SHP77 (cell line): Measurements from ENCODE around the gene TMC3.

Experiments
- DNase-seq, 2 experiments: peaks; one replicate each; lab custom pipeline; 2025; lab: John Stamatoyannopoulos, UW

The TMC3 gene

DNA sequence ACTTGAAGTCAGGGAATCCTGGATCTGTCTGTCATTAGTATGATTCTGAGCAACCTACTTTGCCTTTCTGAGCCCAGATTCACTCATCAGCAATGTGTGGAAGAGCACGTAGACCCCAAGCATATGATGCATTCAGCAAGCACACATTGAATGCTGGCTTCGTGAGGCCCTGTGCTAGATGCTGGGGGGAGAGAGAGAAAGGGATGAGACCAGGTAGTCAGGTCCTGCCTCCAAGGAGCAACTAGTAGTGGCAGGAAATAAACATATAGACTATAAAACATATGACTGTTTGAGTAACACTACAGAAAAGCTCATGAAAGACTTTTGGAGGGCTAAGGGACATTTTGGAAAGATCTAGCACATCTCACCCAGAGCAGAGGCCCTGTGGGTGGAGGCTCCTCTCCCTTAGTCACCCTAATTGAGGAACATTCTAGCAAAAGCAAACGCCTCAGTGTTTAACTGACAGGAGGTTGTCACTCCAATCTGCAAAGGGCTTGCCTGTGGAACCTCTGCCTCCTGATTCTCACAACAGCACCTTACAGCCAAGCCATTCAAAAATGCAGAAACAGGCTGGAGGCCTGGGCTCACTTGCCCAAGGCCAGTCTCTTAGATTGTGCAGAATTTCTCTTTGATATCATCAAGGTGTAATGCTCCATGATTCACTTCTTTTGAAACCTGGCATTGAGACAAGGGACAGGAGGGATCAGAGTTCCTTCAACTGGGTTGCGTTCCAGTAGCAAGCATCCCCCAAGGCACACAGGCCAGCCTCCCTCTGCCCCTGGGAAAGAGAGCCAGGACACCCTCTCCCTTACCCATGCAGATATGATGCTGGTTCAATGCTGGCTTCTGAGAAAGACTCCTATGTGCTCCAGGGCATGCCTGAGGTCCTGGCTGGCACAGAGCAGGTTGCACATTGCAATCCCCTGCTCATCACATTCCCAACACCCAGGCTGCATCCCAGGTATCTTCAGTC is 76.1 kb downstream of the TMC3 start:
- DNase-seq: no peak

GRCh38 chr15:81297147-81297572 is 76.9 kb downstream of the TMC3 start:
- DNase-seq: no peak

DNA sequence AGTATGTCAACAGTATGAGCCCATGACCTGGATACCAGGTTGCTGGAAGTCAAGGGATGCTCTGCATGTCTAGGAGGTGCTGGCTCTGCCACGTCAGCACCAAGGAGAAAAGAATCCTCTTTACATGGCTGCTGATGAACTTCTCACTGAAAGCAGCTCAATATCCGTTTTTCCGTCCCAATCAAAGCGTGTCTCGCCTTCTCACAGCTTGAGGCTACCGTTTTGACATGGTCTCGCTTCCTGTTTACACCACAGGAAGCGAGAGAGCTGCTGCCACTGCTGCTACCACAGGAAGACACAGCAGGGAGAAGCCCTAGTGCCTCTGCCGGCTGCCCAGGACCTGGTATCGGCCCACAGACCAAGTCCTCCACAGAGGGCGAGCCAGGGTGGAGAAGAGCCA is 77.3 kb downstream of the TMC3 start:
- DNase-seq: peak in 1 of 2 experiments; percentile 24

DNA sequence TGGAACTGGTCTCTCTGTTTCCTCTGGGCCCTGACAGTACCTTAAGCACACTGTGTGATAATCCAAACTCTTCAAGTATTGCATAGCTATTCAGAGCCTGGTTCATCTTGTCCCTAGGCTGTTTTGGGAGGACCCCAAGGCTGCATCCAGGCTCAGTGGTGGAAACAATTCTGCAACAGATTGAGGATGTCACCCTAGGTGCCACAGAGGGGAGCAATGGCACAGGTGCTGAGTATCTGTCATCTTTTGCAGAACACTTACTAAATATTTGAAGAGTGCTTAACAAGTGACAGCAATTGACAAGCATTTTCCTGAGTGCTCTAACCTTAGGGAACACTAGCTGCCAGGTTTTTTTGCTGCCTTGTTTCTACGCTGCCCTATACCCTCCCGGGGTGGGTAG is 77.8 kb downstream of the TMC3 start:
- DNase-seq: no peak

GRCh38 chr15:81295486-81296121 is 78.4 kb downstream of the TMC3 start:
- DNase-seq: no peak

DNA sequence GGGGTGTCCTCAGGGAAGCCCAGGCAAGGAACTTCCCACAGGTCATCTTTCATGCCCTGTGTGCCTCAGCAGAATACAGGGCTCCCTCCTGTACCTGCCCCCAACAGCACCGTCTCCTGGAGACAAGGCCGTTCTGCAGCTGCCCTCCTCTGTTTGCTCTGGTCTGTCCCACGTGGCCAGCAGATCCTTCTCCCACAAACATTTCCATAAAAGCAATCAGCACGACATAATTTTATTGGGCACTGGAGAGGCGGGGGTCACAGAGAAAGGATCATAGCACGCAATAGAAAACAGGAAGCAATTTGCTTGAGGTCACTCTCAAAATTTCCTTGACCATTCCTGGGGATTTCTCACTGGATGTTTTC is 79.5 kb downstream of the TMC3 start:
- DNase-seq: peak in 1 of 2 experiments; percentile 10

- DNase-seq: no peak
These were observed 80.1 kb downstream of the TMC3 start for GRCh38 chr15:81293728-81294515.

GRCh38 chr15:81292523-81293001 is 81.5 kb downstream of the TMC3 start:
- no peak for DNase-seq

- no peak for DNase-seq
These were observed 82.0 kb downstream of the TMC3 start for GRCh38 chr15:81291916-81292522.

- DNase-seq: no peak
These were observed 84.1 kb downstream of the TMC3 start for GRCh38 chr15:81289910-81290309.

- no peak for DNase-seq
These were observed 85.4 kb downstream of the TMC3 start for GRCh38 chr15:81288616-81289015.

GRCh38 chr15:81288040-81288439 is 86.0 kb downstream of the TMC3 start:
- no peak for DNase-seq

GRCh38 chr15:81286621-81287121 is 87.3 kb downstream of the TMC3 start:
- DNase-seq: no peak

DNA sequence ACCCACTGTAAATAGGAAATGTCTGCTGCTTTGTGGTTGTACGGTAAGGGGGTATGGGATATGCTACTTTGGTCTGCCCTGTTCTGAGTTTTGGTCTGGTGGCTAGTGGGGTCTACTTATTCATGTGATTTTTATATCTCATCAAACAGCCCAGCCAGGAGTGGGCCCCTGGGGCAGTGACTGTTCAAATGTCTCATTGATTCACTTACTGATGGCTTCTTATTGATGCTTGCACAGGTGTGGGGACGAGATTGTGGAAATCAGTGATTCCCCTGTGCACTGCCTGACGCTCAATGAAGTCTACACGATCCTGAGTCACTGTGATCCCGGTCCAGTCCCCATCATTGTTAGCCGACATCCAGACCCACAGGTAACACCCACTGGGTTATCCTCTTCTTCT is 88.6 kb downstream of the TMC3 start:
- DNase-seq: no peak

DNA sequence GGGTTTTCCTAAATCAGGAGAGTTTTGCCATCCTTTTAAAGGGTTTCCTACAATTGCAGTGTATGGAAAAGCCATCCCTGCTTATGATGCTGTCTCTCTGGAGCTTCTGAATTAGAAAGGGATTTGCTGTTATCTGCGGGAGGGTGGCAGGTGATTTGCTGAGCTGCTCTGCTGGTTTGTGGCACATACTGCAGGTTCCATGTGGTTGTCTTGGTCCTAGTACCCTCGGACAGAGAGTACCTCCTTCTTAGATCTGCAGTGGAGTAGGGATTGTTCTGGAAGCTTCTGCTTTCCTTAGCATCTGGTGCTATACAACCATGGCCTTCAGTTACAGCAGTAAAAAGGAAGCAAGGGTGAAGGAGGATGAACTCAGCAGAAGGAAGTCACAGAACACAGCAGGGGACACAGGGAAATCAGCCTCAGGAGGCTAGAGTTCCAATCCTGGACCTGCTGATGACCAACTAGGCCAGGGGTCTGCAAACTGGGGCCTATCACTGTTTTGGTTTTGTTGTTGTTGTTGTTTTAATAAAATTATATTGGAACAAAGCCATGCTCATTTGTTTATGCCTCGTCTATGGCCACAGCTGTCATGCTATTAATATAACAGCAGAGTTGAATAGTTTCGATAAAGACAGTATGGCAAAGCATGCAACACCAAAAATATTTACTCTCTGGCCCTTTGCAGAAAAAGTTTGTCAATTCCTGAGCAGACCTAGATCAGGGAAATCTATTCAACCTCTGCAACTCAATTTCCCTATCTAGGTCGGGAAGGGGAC is 89.6 kb downstream of the TMC3 start:
- no peak for DNase-seq

- DNase-seq: no peak
These were observed 91.1 kb downstream of the TMC3 start for GRCh38 chr15:81282911-81283310.

DNA sequence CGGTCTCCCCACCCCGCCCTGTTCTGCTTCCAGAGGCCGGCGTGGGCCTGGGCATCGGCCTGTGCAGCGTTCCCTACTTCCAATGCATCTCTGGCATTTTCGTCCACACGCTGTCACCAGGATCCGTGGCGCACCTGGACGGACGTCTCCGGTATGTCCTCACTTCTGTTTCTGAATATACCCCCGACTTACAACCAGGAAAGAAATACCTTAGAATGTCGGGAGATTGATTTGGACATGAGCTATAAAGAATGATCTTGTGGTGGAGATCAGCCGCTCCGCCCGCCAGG is 91.5 kb downstream of the TMC3 start:
- DNase-seq: no peak

DNA sequence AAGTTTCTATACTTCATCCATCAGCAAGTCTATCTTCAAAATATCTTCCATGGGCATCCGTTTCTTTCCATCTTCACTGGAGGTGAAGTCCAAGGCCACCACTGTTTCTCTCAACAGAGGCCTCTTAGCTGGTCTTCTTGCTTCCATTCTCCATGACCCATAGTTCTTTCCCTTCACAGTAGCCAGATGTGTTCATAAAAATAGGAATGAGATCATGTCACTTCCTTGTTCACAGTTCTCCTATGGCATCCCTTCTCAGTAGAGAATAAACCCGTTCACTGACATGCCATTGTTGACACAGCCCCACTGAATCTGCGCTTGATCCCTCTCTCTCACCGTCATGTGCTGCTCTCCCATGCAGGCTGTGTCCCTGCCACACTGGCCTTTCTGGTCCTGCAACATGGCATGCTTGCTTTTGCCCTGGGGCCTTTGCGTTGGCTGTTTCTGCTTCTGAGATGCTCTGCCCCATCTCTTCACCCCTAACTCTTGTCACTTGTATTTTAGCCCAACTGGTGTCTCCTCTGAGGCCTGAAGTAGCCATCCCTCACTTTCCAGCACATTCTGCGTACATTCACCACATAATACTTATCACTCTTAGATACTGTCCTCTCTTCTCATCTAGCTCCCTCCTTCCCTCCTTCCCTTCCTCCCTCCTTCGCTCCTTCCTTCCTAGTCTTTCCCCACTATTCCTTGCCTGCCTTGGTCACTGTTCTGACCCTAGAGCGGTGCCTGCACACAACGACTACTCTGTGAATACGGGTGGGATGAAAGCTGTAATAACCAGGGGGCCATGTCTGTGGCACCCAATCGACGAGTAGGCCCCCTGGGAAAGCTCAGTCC is 92.0 kb downstream of the TMC3 start:
- no peak for DNase-seq

DNA sequence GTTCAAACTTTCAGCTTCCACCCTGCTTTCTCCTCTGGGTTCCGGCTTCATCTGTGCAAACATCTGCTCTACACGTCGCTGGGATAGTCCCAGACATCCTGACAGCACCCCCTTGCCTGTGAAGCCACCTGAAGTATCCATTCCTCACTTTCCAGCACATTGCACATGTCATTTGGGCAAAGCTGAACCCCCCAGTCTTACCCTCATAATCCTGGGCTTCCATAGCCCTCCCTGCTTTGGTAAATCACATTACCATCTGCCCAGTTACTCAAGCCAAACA is 92.6 kb downstream of the TMC3 start:
- no peak for DNase-seq
